Stimulated activated naive CD4-positive, alpha-beta T cell treated with Interleukin-2 at 50 U/mL for 16 hours (primary cell): ENCODE results near the gene RPS17.

ENCODE experiments used
- DNase-seq: peaks from one replicate; lab custom pipeline; 2025; lab: John Stamatoyannopoulos, UW

Gene RPS17

GRCh38 chr15:82540055-82540983 lies at the start of gene RPS17:
Gene RPS17 (minus strand): TSS chr15:82540457. CDS start chr15:82540428, 29 bp downstream.
- no peak for DNase-seq

DNA sequence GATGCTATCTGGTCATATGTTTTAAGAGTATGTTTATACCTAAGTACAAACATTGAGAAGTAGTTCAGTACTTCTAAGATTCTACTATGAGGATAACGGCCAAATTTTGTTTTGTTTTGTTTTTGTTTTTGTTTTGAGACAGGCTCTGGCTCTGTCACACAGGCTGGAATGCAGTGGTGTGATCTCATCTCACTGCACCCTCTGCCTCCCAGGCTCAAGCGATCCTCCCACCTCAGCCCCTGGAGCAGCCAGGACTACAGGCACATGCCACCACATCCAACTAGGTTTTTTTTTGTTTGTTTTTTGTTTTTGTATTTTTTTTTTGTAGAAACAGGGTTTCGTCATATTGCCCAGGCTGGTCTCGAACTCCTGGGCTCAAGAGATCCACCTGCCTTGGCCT lies 47.5 kb upstream of the RPS17 start:
- DNase-seq = no peak

- no peak for DNase-seq
These were observed 44.8 kb upstream of the RPS17 start for GRCh38 chr15:82585072-82585471.

DNA sequence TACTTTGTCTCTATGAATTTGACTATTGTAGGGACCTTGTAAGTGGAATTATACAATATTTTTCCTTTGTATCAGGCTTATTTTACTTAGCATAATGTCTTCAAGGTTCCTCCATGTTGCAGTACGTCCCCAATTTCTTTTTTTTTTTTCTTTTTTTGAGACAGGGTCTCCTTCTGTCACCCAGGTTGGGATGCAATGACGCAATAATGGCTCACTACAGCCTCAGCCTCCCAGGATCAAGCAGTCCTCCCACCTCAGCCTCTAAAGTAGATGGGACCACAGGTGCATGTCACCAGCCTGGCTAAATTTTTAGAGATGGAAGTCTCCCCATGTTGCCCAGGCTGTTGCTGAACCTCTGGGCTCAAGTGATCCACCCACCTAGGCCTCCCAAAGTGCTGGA lies 40.5 kb upstream of the RPS17 start:
- no peak for DNase-seq

DNA sequence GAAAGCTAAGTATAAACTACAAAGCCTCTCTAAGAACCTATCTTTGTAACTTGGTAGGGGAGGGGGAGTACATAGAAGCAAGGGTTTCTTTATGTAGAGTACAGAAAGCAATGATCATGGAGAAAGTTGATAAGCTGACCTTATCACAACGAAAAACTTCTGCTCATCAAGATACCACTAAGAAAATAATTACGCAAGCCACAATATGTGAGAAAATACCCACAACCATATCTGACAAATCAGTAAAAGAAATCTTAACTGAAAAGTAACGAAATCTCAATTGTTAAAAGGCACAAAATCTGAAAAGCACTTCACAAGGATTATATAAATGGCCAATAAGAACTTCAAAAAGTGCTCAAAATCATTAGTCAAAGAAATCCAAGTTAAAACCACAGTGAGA lies 35.1 kb upstream of the RPS17 start:
- no peak for DNase-seq

DNA sequence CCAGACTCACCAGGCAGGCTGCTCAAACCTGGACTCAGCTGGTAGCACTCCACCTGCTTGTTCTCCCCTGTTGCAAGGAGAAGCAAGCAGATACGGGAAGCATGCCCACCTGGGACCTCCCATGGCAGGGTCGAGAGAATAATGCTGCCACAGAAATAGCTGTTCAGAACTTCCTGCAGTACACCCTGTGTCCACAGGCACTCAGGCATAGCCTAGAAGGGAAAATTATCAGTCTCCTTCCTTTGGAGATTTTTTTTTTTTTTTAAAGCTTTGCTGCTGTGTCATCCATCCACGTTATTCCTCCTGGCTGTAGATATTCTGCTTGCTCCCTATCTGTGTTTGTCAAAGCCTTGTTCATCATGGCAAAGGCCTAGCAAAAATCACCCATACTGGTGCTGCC lies 32.7 kb upstream of the RPS17 start:
- no peak for DNase-seq

DNA sequence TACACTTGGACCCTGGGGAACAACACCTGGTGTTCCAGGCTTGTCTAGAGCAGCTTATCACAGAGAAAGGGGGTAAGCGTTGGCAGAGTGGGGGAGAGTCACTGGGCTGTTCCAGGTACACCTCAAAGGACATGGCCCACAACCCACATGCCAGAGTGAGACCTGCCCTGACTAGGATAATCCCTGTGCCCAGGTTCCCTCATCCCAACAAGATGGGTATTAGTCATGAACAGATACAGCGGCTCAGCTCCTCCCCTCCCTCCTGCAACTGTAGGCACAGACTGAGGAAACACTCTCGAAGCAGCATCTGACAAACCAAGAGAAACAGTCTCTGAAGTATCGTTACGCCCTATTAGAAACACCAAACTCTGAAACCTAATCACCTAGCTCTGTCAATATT lies 32.1 kb upstream of the RPS17 start:
- DNase-seq = no peak

- no peak for DNase-seq
These were observed 31.5 kb upstream of the RPS17 start for GRCh38 chr15:82571722-82572222.

DNA sequence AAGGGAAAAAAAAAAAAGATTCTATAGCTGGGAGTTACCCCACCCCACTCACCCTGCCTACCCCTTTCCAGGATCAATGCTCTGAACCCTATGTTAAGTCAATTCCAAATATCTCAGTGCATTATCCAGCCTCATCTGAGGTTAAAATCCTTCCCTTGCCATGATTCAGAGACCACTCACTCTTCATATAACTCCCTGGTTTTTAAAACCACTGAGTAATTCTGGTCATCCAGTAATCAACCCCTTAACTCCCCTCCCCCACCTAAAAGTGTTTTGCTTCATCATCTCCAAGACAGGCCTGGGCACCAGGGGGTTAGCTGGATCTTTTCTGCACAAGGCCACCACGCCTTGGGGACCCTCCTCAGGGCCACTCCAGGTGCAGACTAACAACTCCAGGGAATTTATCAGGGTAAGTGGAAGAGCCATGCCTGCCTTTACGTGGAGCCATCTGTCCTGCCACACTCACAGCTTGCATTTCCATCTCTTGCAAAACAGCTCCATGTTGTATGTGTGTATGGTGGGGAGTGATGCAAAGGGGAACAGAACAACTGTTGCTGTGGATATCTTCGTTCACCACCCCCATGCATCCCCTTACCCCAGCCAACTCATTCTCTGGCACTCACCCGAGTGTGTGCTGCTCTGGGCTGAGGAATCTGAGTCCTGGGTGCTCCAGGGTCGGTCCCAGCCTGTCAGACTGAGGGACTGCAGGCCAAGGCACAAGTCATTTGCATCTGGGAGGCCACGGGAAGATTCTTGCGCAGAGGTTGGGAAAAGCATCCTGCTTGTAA lies 30.7 kb upstream of the RPS17 start:
- DNase-seq = no peak

DNA sequence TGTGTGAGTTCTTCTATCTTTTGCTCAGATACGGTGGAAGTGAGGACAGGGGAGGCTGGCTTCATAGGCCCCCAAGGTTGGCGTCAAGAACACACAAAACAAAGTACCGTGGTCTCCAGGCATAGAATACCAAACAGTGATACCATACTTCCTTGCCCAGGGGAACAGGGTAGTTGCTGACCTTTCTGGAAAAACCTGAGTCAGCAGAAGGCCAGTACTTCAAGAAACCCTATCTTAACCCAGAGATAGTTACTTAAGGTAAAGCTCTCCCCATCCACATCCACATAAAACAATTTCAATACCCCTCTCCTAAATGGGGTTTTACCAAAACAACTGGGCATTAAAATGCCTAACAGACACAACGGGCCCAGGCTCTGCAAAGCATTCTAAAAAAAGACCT lies 29.6 kb upstream of the RPS17 start:
- no peak for DNase-seq

DNA sequence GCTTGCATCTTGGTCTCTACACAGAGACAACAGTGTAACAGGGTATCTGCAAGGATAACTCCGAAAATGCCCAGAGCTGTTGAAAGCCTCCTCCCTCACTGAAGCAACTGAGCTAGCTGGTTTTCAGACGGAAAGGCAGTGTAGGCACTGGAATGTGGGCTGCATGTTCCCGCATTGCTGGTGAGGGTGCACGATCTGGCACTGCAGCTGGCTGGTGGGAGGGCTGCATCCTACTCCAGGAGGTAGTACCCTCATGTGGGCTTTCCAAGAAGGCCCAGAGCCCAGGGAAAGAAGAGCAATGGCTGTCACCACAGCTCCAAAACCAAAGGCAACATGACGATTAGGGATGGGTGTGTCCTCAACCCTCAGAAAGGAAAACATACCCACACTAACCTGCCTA lies 28.7 kb upstream of the RPS17 start:
- no peak for DNase-seq

DNA sequence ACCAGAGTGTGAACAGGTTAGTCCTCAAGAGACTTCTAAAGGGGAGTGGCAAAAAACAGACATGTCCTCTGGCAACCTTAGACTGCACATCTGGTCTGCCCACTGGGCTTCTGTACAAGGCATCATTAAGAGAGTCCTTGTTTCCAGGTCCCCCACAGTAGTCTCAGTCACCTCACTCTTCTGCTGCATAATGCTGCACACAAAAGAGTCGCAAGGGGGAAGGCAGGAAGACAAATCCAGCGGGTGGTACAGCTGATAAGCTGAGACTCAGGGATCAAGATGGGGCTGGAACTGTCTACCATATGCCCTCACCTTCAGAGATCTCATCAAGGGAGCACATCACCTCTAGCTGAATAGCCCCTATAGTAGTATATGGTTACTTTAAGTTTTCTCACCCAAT lies 27.4 kb upstream of the RPS17 start:
- DNase-seq = no peak

- no peak for DNase-seq
These were observed 26.4 kb upstream of the RPS17 start for GRCh38 chr15:82566690-82567089.

DNA sequence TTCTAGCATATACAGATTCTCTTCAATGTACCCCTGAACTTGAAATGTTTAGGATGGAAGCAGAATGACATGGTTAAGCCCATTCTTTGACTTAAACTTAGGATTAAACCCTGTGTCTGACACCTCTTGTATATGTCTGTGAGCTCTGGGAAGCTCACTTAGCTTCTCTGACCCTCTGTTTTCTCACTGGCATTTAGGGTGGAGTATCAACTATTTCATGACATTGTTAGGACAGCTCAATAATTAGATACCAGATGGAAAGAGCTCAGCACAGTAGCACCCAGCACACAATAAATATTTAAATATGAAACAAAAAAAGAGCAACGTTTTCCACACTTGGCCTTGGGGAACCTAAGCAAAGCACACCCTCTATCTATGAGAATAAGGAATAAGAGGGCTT lies 18.2 kb upstream of the RPS17 start:
- no peak for DNase-seq

DNA sequence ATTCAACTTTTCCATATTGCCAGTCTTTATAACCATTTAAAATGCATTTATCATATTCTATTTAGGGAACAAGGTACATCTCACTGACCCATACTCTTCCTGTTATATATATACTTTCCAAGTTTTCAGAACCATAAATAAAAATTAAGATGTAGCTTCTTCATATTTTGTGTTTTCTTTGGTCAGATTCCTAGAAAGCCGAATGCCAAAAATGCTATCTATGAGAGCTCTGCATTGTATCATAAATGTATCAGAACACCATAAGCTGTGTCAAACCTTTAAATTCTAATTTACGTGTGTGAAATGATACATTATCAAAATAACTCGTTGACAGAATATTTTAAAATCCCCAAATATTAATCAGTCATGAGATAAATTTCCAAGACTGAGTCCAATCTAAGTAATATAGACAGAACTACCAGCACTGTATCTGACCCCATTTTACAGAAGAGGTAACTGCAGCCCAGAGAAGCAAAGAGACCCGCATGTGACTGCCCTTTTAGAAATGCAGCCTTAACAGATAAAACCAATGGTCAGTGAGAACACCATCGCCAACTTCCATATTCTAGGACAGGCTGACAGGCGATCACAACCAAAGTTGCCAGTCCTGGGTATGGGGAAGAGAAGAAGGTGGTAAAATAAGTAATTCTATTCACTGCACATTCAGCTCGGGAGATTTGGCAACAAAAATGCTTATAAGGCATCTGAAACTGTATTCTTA lies 16.2 kb upstream of the RPS17 start:
- DNase-seq = no peak

DNA sequence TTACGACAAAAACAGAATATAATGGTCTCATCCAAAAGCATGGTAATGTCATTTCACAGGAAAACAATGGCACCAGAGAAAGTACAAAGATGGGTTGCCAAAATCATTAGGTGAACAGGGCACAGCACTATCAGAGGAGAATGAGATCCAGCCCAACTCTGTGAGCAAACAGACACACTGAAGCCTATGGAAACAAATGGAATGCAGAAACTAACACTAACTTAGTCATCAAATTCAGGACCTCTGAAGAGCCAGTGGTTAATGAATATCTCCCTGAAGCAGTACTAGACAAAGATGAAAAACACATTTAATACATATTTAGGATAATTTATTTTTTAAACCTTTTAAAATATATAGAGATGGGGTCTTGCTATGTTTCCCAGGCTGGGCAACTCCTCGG lies 14.6 kb upstream of the RPS17 start:
- DNase-seq = no peak

DNA sequence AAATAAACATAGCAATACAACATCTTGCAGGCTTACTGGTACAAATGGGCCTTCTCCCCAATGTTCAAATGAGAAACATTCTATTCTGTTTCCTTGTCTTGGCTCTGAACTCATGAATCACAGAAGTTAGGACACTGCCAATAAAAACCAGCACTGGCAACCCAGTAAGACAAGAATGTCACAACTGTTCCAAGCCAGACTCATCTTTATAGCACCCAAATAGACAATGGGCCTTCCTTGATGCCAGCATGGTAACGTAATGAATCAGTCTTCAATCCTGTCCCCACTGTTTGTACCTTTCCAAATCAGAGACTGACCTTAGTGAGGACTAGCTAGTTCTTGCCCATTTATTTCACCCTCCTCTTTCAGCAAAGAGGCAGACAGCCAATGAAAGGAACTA lies 14.1 kb upstream of the RPS17 start:
- DNase-seq = no peak

- DNase-seq = no peak
These were observed 13.6 kb upstream of the RPS17 start for GRCh38 chr15:82553846-82554245.

DNA sequence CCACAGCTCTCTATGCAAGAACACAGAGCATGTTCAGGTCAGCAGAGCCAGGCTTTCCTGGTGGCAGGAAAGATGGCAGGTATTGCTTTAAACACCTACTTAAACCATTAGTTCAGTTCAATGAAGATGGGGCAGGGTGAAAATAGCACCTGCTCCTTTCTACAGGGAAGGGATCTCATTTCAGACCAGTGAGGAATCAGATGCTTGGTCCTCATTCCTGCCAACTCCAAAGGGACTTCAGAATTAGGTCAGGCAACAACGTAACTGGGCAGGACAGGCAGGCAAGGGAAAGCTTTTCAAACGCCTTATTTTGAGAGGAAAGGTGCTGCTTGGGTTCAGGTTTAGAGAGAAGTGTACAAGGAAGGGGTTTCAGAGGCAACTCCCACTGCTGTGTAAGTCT lies 12.6 kb upstream of the RPS17 start:
- DNase-seq = no peak

GRCh38 chr15:82551646-82552247 lies 11.5 kb upstream of the RPS17 start:
- no peak for DNase-seq

DNA sequence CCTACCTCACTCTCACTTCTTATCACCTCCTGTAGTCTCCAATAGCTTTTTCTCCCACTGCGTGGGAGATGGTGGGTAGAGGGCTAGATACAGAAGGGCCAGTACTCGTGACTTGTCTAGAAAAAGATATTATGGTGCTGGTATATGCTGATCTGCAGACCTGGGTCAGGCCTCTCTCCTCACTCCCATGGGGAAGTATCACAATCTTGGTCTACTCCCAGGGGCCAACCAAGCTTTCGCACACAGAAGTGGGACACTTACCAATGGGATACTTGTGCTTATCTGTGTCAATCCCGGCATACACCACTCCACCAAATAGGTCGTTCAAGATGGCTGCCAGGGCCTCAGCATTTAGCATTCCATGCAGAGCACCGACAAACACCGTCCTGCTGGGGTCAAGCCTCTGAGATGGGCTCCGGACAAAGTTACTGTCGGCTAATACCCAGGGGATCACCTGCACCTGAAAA lies 9.0 kb upstream of the RPS17 start:
- DNase-seq = no peak

GRCh38 chr15:82548700-82549099 lies 8.4 kb upstream of the RPS17 start:
- DNase-seq = no peak
